Chondrocyte (in vitro differentiated cells): ENCODE data around the gene SGO2. TPM values are rescaled to one million over a fixed set of nuclear protein-coding genes. Genes with fewer than 3 reads are reported as not detected.

Source experiments
- DNase-seq: peaks from one replicate; pipeline ENCODE4 v3.0.0; 2021; ENCODE audit warnings: mixed read lengths, low spot score
- H3K27ac Mint-ChIP-seq: one replicate; pipeline ENCODE4 v1.8.0; 2021; ENCODE audit warnings: mild to moderate bottlenecking, moderate library complexity, mixed read lengths; ENCODE audit not compliant: unreplicated experiment
- H3K27me3 Mint-ChIP-seq: 2 replicates; pipeline ENCODE4 v1.8.0; 2021; ENCODE audit warnings: low read depth, mixed read lengths
- H3K36me3 Mint-ChIP-seq: 2 replicates; pipeline ENCODE4 v1.8.0; 2021; ENCODE audit warnings: low read depth, mixed read lengths
- H3K4me1 Mint-ChIP-seq: 2 replicates; pipeline ENCODE4 v1.8.0; 2021; ENCODE audit warnings: low read depth, mild to moderate bottlenecking, mixed read lengths
- H3K4me3 Mint-ChIP-seq: one replicate; pipeline ENCODE4 v1.8.0; 2021; ENCODE audit warnings: mild to moderate bottlenecking, moderate library complexity, mixed read lengths; ENCODE audit not compliant: unreplicated experiment
- H3K9me3 Mint-ChIP-seq: 2 replicates; pipeline ENCODE4 v1.8.0; 2021; ENCODE audit warnings: low read depth, mixed read lengths
- total RNA-seq: library from RNA; stranded (reverse); gene quantifications from 3 replicates; pipeline ENCODE4 v1.2.1, GENCODE V29; 2021
- TF ChIP-seq, protein P1 (sequence below): fragments of 200-600 bp; sonication (generic); IDR thresholded peaks from 2 replicates; pipeline ENCODE4 v1.5.0; 2021; ENCODE audit warnings: antibody characterized with exemption, mild to moderate bottlenecking, moderate library complexity

SGO2 gene
- total RNA-seq, 1 donor from 2014 or later, result 5.7 TPM

DNA sequence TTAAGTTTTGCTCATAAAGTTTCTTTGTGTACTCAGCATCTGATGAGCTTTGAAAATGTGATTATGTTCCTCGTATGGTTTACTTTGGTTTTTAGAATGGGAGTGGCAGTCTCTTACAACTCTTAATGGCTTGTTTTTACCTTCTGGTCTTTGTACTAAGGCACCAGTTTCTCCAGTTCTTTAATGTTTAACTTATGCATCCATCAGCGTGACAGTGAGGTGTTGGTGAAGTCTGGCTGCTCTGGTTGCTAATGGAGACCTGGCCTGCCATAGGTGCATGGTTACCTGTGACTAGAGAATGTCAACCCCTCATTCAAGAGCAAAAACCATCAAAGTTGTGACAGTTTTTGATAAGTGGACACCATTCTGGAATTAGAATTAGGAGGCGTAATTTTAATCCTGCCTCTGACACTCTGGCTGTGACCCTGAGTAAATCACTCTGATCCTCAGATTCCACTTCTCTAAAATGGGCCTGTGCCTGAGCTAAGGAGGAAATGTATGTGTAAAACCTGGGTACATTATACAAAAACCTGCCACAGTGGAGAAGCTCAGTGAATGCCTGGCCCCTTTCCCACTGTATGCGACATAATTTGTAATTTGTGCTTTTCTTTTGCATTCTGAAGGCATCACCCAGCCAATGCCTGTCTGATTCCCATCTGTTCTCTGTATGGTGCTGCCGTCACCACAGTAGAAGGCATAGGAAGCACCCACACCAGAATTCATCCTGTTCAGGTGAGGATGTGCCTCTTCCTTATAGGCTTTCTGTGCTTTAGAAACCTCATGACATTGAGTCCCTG, 71.0 kb downstream of the SGO2 start:
- Mint-ChIP-seq H3K27me3 (peaks cover 3% of the 10 kb centered on the region), H3K4me1 (no peaks in the 10 kb centered on the region), H3K36me3 (peaks cover 6% of the 10 kb centered on the region), H3K27ac (no peak overlapping the region), H3K9me3 (peaks cover 8% of the 10 kb centered on the region), H3K4me3 (no peak overlapping the region)
- DNase-seq, result no peak
- TF ChIP-seq, protein P1, sequence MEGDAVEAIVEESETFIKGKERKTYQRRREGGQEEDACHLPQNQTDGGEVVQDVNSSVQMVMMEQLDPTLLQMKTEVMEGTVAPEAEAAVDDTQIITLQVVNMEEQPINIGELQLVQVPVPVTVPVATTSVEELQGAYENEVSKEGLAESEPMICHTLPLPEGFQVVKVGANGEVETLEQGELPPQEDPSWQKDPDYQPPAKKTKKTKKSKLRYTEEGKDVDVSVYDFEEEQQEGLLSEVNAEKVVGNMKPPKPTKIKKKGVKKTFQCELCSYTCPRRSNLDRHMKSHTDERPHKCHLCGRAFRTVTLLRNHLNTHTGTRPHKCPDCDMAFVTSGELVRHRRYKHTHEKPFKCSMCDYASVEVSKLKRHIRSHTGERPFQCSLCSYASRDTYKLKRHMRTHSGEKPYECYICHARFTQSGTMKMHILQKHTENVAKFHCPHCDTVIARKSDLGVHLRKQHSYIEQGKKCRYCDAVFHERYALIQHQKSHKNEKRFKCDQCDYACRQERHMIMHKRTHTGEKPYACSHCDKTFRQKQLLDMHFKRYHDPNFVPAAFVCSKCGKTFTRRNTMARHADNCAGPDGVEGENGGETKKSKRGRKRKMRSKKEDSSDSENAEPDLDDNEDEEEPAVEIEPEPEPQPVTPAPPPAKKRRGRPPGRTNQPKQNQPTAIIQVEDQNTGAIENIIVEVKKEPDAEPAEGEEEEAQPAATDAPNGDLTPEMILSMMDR, result no peak

DNA sequence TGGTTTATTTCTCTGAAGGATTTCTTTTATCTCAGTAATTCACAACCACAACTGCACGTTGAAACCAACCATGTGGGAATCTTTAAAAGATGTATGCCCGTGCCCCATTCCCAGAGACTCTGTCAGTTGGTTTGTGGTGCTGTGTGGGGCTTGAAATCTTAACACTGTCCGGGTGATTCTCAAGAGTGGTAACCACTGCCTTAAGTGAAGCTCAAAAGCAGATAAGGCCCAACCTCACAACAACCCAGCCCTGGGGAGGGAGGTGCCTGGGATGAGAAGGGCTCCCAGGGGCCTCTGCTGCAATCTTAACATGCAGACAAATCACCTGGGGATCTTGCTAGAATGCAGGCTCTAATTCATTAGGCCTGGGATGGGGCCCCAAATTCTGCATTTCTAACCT, 73.2 kb downstream of the SGO2 start:
- no peak for DNase-seq
- Mint-ChIP-seq H3K27ac (no peak overlapping the region), H3K9me3 (peaks cover 8% of the 10 kb centered on the region), H3K27me3 (no peaks in the 10 kb centered on the region), H3K36me3 (peaks cover 6% of the 10 kb centered on the region), H3K4me3 (no peak overlapping the region), H3K4me1 (peaks cover 4% of the 10 kb centered on the region)
- TF ChIP-seq, protein P1, result no peak

GRCh38 chr2:200600549-200601225, 74.7 kb downstream of the SGO2 start:
- H3K27ac Mint-ChIP-seq, result no peak overlapping the region
- H3K36me3 Mint-ChIP-seq, result peaks cover 5% of the 10 kb centered on the region
- H3K4me1 Mint-ChIP-seq, result peaks cover 13% of the 10 kb centered on the region
- TF ChIP-seq, protein P1, result no peak
- no peak for DNase-seq
- H3K4me3 Mint-ChIP-seq, result no peak overlapping the region
- H3K9me3 Mint-ChIP-seq, result peaks cover 8% of the 10 kb centered on the region
- no peaks in the 10 kb centered on the region for H3K27me3 Mint-ChIP-seq

- TF ChIP-seq, protein P1, result no peak
- H3K4me1 Mint-ChIP-seq, result peaks cover 13% of the 10 kb centered on the region
Measured at GRCh38 chr2:200602584-200602983, 76.6 kb downstream of the SGO2 start.

GRCh38 chr2:200603972-200604371, 78.0 kb downstream of the SGO2 start:
- Mint-ChIP-seq H3K9me3 (peaks cover 13% of the 10 kb centered on the region), H3K36me3 (no peaks in the 10 kb centered on the region), H3K4me1 (peaks cover 24% of the 10 kb centered on the region), H3K4me3 (no peak overlapping the region), H3K27ac (no peak overlapping the region), H3K27me3 (no peaks in the 10 kb centered on the region)
- TF ChIP-seq, protein P1, result no peak
- DNase-seq, result no peak

More at GRCh38 chr2:200602584-200602983, 76.6 kb downstream of the SGO2 start:
- H3K9me3 Mint-ChIP-seq, result peaks cover 8% of the 10 kb centered on the region
- H3K36me3 Mint-ChIP-seq, result no peaks in the 10 kb centered on the region
- H3K27ac Mint-ChIP-seq, result no peak overlapping the region
- no peak overlapping the region for H3K4me3 Mint-ChIP-seq
- no peak for DNase-seq
- H3K27me3 Mint-ChIP-seq, result no peaks in the 10 kb centered on the region
